IgD-negative memory B cell (primary cell): ENCODE measurements around the gene LAMB4. TPM values are rescaled to one million over a fixed set of nuclear protein-coding genes. Genes with fewer than 3 reads are reported as not detected.

Source experiments
- H3K27ac Mint-ChIP-seq, 3 donors: one replicate each; pipeline ENCODE4 v1.8.0; 2020 to 2022; ENCODE audit warnings: mild to moderate bottlenecking in 3 of 3, mixed read lengths in 3 of 3, moderate library complexity in 1 of 3
- H3K27me3 Mint-ChIP-seq: one replicate; pipeline ENCODE4 v1.8.0; 2021; ENCODE audit warnings: mixed read lengths
- H3K36me3 Mint-ChIP-seq: one replicate; pipeline ENCODE4 v1.8.0; 2020; ENCODE audit warnings: mild to moderate bottlenecking, mixed read lengths
- H3K4me1 Mint-ChIP-seq, 3 donors: one replicate each; pipeline ENCODE4 v1.8.0; 2020 to 2022; ENCODE audit warnings: mixed read lengths in 3 of 3, mild to moderate bottlenecking in 1 of 3
- H3K4me3 Mint-ChIP-seq, 4 donors: one replicate each; pipeline ENCODE4 v1.8.0; 2020 to 2022; ENCODE audit warnings: mild to moderate bottlenecking in 4 of 4, mixed read lengths in 4 of 4, moderate library complexity in 3 of 4
- H3K9me3 Mint-ChIP-seq, 3 donors: one replicate each; pipeline ENCODE4 v1.8.0; 2020 to 2021; ENCODE audit warnings: mixed read lengths in 3 of 3, mild to moderate bottlenecking in 1 of 3
- polyA plus RNA-seq: library from polyadenylated mRNA; unstranded; fragments of 300-500 nt; fragmentation: Illumina TruSeq; gene quantifications from one replicate; pipeline ENCODE4 v1.2.3, GENCODE V29; 2021

LAMB4 gene
- polyA plus RNA-seq, 1 donor from 2014 or later, result not detected

GRCh38 chr7:108103558-108104298 is 26.4 kb downstream of the LAMB4 start:
- H3K27me3 Mint-ChIP-seq, result peaks cover 4% of the 10 kb centered on the region
- no peak overlapping the region for H3K27ac Mint-ChIP-seq
- H3K4me1 Mint-ChIP-seq, result no peaks in the 10 kb centered on the region
- H3K36me3 Mint-ChIP-seq, result no peaks in the 10 kb centered on the region
- no peaks in the 10 kb centered on the region for H3K9me3 Mint-ChIP-seq
- H3K4me3 Mint-ChIP-seq, result no peak overlapping the region

- Mint-ChIP-seq H3K4me1 (no peaks in the 10 kb centered on the region), H3K4me3 (no peak overlapping the region), H3K9me3 (no peaks in the 10 kb centered on the region), H3K27ac (no peak overlapping the region), H3K27me3 (peaks cover 9% of the 10 kb centered on the region), H3K36me3 (no peaks in the 10 kb centered on the region)
Measured at GRCh38 chr7:108102671-108103312, 27.4 kb downstream of the LAMB4 start.

GRCh38 chr7:108101759-108102158 is 28.4 kb downstream of the LAMB4 start:
- H3K27me3 Mint-ChIP-seq, result peaks cover 9% of the 10 kb centered on the region

GRCh38 chr7:108099713-108100112 is 30.4 kb downstream of the LAMB4 start:
- Mint-ChIP-seq H3K4me1 (peaks cover 4 to 10% (median 7%) of the 10 kb centered on the region in 3 donors), H3K27me3 (peaks cover 16% of the 10 kb centered on the region)

More at GRCh38 chr7:108101759-108102158, 28.4 kb downstream of the LAMB4 start:
- no peaks in the 10 kb centered on the region for H3K9me3 Mint-ChIP-seq
- H3K4me1 Mint-ChIP-seq, result peaks cover 0 to 2% (median 0%) of the 10 kb centered on the region in 3 donors
- no peak overlapping the region for H3K4me3 Mint-ChIP-seq
- peak overlapping the region in 1 of 3 donors; percentile 39 for H3K27ac Mint-ChIP-seq
- H3K36me3 Mint-ChIP-seq, result no peaks in the 10 kb centered on the region

GRCh38 chr7:108097703-108098102 is 32.5 kb downstream of the LAMB4 start:
- H3K27me3 Mint-ChIP-seq, result peaks cover 16% of the 10 kb centered on the region
- H3K9me3 Mint-ChIP-seq, result no peaks in the 10 kb centered on the region
- H3K27ac Mint-ChIP-seq, result no peak overlapping the region
- H3K4me3 Mint-ChIP-seq, result no peak overlapping the region
- no peaks in the 10 kb centered on the region for H3K36me3 Mint-ChIP-seq
- H3K4me1 Mint-ChIP-seq, result peaks cover 5 to 10% (median 8%) of the 10 kb centered on the region in 3 donors

More at GRCh38 chr7:108099713-108100112, 30.4 kb downstream of the LAMB4 start:
- H3K9me3 Mint-ChIP-seq, result no peaks in the 10 kb centered on the region
- H3K36me3 Mint-ChIP-seq, result no peaks in the 10 kb centered on the region
- no peak overlapping the region for H3K27ac Mint-ChIP-seq
- H3K4me3 Mint-ChIP-seq, result no peak overlapping the region

GRCh38 chr7:108096996-108097395 is 33.2 kb downstream of the LAMB4 start:
- Mint-ChIP-seq H3K27ac (no peak overlapping the region), H3K27me3 (peaks cover 19% of the 10 kb centered on the region), H3K36me3 (no peaks in the 10 kb centered on the region), H3K4me3 (no peak overlapping the region), H3K9me3 (no peaks in the 10 kb centered on the region), H3K4me1 (peaks cover 5 to 10% (median 8%) of the 10 kb centered on the region in 3 donors)

GRCh38 chr7:108094933-108095710 is 35.0 kb downstream of the LAMB4 start:
- Mint-ChIP-seq H3K4me3 (peak overlapping the region in 1 of 4 donors; percentile 5), H3K27me3 (peaks cover 20% of the 10 kb centered on the region), H3K9me3 (no peaks in the 10 kb centered on the region), H3K27ac (peak overlapping the region in 1 of 3 donors; percentile 33), H3K36me3 (no peaks in the 10 kb centered on the region), H3K4me1 (peaks cover 5 to 10% (median 8%) of the 10 kb centered on the region in 3 donors)

- Mint-ChIP-seq H3K4me1 (peaks cover 5 to 10% (median 8%) of the 10 kb centered on the region in 3 donors), H3K27ac (no peak overlapping the region), H3K27me3 (peaks cover 20% of the 10 kb centered on the region), H3K4me3 (no peak overlapping the region), H3K9me3 (no peaks in the 10 kb centered on the region), H3K36me3 (no peaks in the 10 kb centered on the region)
Measured at GRCh38 chr7:108094346-108094745, 35.8 kb downstream of the LAMB4 start.

GRCh38 chr7:108093851-108094331 is 36.3 kb downstream of the LAMB4 start:
- Mint-ChIP-seq H3K9me3 (no peaks in the 10 kb centered on the region), H3K27ac (no peak overlapping the region), H3K36me3 (no peaks in the 10 kb centered on the region), H3K4me3 (no peak overlapping the region), H3K4me1 (peaks cover 5 to 10% (median 8%) of the 10 kb centered on the region in 3 donors), H3K27me3 (peaks cover 18% of the 10 kb centered on the region)

GRCh38 chr7:108093341-108093740 is 36.8 kb downstream of the LAMB4 start:
- Mint-ChIP-seq H3K4me1 (peaks cover 5 to 10% (median 8%) of the 10 kb centered on the region in 3 donors), H3K36me3 (no peaks in the 10 kb centered on the region), H3K27ac (no peak overlapping the region), H3K9me3 (no peaks in the 10 kb centered on the region), H3K4me3 (no peak overlapping the region), H3K27me3 (peaks cover 16% of the 10 kb centered on the region)

- no peak overlapping the region for H3K4me3 Mint-ChIP-seq
- H3K27me3 Mint-ChIP-seq, result peaks cover 13% of the 10 kb centered on the region
- peaks cover 5 to 8% (median 8%) of the 10 kb centered on the region in 3 donors for H3K4me1 Mint-ChIP-seq
- peak overlapping the region in 2 of 3 donors; percentile 18 to 43 for H3K27ac Mint-ChIP-seq
- no peaks in the 10 kb centered on the region for H3K9me3 Mint-ChIP-seq
- H3K36me3 Mint-ChIP-seq, result no peaks in the 10 kb centered on the region
Measured at GRCh38 chr7:108091461-108091831, 38.7 kb downstream of the LAMB4 start.

GRCh38 chr7:108090791-108091460 is 39.2 kb downstream of the LAMB4 start:
- H3K27me3 Mint-ChIP-seq, result peaks cover 11% of the 10 kb centered on the region
- H3K4me3 Mint-ChIP-seq, result no peak overlapping the region
- no peak overlapping the region for H3K27ac Mint-ChIP-seq
- H3K36me3 Mint-ChIP-seq, result no peaks in the 10 kb centered on the region
- H3K9me3 Mint-ChIP-seq, result no peaks in the 10 kb centered on the region
- peaks cover 5 to 10% (median 8%) of the 10 kb centered on the region in 3 donors for H3K4me1 Mint-ChIP-seq

GRCh38 chr7:108089381-108089780 is 40.8 kb downstream of the LAMB4 start:
- no peak overlapping the region for H3K27ac Mint-ChIP-seq
- peaks cover 6% of the 10 kb centered on the region for H3K27me3 Mint-ChIP-seq
- no peaks in the 10 kb centered on the region for H3K9me3 Mint-ChIP-seq

GRCh38 chr7:108088729-108089128 is 41.4 kb downstream of the LAMB4 start:
- peaks cover 0 to under 1% (median 0%) of the 10 kb centered on the region in 3 donors for H3K9me3 Mint-ChIP-seq
- no peak overlapping the region for H3K4me3 Mint-ChIP-seq
- peaks cover 6% of the 10 kb centered on the region for H3K27me3 Mint-ChIP-seq
- H3K4me1 Mint-ChIP-seq, result peaks cover 0 to 4% (median 2%) of the 10 kb centered on the region in 3 donors
- no peaks in the 10 kb centered on the region for H3K36me3 Mint-ChIP-seq
- no peak overlapping the region for H3K27ac Mint-ChIP-seq

More at GRCh38 chr7:108089381-108089780, 40.8 kb downstream of the LAMB4 start:
- H3K36me3 Mint-ChIP-seq, result no peaks in the 10 kb centered on the region
- H3K4me1 Mint-ChIP-seq, result peaks cover 0 to 3% (median 2%) of the 10 kb centered on the region in 3 donors
- H3K4me3 Mint-ChIP-seq, result no peak overlapping the region
